ENCODE data around the gene TLX3.
"Not testable (repeated sequence)": the region's sequence is repeated elsewhere in the genome, so short reads cannot be mapped to it uniquely, and the experiment has no call there.

The TLX3 gene

GRCh38 chr5:171308453-171309275, at the start of gene TLX3:
TLX3 (plus strand) TSS chr5:171309248; CDS start chr5:171309366, 118 bp downstream.
- no peak for DNase-seq (ENCODE audit: low spot score)

GRCh38 chr5:171261361-171261760, 47.7 kb upstream of the TLX3 start:
- peak; percentile 13 for DNase-seq (ENCODE audit: low spot score)

DNA sequence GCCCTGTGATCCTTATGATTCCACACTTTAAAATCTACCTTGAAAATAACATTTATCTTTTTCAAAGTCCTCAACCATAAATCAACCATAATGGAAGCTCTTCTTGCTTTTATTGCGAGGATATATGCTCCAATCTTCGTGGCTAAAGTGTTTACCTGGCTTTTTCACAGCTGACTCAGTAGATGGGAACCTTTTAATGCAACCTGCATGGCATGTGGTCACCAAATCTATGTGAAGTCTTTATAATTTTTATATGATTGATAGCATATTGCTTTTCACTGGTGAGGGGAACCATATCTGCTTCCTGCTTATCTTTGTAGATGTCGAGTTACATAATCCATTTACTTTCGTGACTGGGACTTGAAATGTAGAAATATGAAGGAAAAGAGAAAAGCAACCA, 47.1 kb upstream of the TLX3 start:
- no peak for DNase-seq (ENCODE audit: low spot score)

- no peak for DNase-seq (ENCODE audit: low spot score)
These were observed 45.9 kb upstream of the TLX3 start for GRCh38 chr5:171263181-171263580.

GRCh38 chr5:171264843-171265242, 44.2 kb upstream of the TLX3 start:
- DNase-seq (ENCODE audit: low spot score), result no peak

DNA sequence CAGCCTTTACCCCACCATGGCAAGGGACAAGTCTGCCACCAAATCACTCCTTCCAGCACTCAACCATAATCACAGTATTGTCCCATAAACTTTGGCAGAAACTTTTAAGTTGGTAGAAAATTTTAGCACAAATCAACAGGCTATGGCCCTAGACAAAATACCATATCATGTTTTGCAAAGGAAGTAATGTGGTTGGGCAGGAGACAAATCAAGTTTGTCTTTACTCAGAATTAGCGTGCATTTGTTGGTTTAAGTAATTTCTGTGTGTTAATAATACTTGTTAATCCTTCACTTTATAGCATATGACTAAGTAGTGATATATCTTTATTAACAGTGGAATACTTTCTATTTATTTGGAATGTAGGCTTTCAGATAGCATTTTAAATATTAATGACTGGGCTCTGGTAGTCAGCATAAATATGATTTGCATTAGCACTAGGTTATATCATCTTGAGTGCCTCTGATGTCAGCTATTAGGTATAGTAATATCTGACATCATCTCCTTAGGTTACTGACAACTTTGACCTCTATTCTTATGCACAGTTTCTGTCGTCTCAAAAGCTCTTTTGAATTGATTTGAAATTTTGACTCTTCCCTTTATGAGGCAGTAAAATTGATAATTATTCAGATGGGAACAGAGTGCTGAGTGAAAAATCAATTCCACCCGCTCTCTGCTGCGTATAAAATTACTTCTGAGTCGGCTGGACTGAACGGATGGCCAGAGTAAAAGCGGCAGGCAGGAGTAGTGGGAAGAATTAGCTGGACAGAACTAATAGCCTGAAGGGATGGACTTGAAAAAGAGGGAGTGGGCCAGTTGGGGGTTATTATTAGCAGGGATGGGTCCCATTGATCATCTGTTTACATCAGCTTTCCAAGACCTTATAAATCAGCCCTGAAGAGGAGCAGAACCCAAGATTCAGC, 40.1 kb upstream of the TLX3 start:
- DNase-seq (ENCODE audit: low spot score), result no peak

GRCh38 chr5:171269717-171270116, 39.3 kb upstream of the TLX3 start:
- no peak for DNase-seq (ENCODE audit: low spot score)

- DNase-seq (ENCODE audit: low spot score), result no peak
These were observed 38.9 kb upstream of the TLX3 start for GRCh38 chr5:171270136-171270535.

- DNase-seq (ENCODE audit: low spot score), result no peak
These were observed 37.2 kb upstream of the TLX3 start for GRCh38 chr5:171271798-171272197.

GRCh38 chr5:171272996-171273970, 35.8 kb upstream of the TLX3 start:
- DNase-seq (ENCODE audit: low spot score), result no peak

DNA sequence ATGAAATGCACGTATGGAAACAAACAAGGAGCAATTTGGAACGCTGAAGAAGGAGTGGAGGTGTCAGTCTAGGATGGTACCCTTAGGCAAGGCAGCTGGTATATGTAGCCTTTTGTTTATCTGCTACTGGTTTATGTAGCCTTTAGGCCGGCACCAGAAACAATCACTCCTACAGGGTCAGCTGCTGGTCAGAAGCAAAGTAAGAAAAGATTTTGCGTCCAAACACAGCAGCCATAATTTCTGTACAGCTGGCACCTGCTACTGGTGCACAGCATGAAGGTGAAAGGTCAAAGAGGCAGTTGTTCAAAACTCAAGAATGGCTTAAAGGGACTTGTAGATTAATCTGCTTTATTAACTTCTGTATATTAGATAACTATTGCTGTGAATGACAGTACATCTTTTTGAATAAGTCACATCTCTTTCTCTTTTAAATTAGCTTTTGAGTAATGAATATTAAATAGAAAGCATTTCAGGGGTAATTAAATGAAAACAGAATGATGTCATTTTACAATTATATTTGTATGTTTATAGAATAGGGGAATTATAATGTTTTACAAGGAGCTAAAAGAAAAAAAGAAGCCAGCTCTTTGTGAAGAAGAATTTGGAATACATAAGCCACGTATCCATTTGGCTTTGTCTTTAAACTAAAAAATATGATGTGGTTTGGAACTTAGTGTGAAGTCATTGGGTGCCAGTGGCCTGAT, 33.1 kb upstream of the TLX3 start:
- DNase-seq (ENCODE audit: low spot score), result no peak

DNA sequence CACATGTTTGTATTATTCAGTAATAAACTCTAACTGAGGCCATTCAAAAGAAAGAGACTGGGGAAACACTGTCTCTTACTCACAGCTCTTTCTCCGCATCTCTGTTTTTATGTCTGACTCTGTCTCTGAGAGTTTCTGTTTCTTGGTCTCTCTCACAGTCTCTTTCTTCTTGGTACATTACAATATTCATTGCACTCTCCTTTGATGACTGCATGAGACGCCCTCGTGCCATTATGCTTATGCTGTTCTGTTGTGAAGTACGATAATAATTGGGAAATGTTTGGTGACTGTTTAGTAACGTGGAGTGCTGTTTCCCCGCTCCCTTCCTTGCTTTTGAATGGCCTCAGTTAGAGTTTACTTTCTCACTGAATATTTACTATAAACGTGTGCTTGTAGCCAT, 25.3 kb upstream of the TLX3 start:
- DNase-seq (ENCODE audit: low spot score), result no peak

GRCh38 chr5:171285465-171285864, 23.6 kb upstream of the TLX3 start:
- no peak for DNase-seq (ENCODE audit: low spot score)

GRCh38 chr5:171288066-171288465, 21.0 kb upstream of the TLX3 start:
- DNase-seq (ENCODE audit: low spot score), result no peak

DNA sequence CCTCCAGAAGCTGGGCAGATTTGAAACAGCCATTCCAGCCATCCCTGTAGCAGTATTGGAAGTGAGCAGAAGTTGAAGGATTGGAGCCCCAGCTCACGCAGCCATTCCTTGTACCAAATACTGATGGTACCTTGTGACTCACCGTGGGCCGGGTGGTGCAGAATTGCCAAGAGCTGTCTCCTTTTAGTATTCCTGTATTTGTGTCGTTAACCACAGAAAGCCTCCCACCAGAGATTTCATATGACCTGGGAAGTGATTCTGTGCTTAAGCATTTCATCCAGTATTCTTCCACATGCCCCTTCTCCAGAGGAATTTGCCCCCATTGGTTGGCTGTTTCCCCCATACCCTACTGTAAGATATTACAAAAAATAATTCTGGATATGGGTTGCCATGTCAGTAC, 17.7 kb upstream of the TLX3 start:
- DNase-seq (ENCODE audit: low spot score), result no peak

- DNase-seq (ENCODE audit: low spot score), result no peak
These were observed 13.7 kb upstream of the TLX3 start for GRCh38 chr5:171295299-171295698.

- no peak for DNase-seq (ENCODE audit: low spot score)
These were observed 13.2 kb upstream of the TLX3 start for GRCh38 chr5:171295801-171296200.

DNA sequence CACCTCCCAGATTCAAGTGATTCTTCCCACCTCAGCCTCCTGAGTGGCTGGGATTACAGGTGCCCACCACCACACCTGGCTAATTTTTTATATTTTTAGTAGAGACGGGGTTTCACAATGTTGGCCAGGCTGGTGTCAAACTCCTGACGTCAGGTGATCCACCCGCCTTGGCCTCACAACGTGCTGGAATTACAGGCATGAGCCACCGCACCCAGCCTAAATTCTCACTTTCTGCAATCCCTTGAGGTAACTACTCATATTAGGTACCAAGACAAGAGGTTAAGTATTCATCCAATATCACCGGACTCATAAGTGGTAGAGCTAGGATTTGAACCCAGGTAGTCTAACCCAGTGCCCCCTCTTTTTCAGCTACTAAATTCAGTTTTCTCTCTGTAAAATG, 11.1 kb upstream of the TLX3 start:
- not testable (repeated sequence) for DNase-seq (ENCODE audit: low spot score)

DNA sequence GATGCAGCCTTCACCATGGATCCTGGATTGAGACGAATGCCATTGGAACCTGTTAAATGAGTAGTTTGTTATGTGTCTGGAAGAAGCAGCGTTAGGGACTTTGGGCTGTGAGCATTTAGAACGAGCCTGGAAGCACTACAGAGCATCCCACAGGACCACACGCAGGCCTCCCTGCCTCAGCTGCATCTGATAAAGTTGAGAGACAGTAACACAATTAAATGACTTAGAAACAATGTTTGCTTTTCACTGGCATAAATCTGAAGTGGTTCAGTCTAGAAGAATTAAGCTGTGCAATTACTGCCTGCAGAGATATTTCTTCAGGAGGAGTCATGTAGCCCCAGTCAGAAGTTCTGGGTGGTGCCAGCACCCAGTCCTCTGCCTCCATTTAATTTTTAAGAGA, 9.8 kb upstream of the TLX3 start:
- DNase-seq (ENCODE audit: low spot score), result no peak

DNA sequence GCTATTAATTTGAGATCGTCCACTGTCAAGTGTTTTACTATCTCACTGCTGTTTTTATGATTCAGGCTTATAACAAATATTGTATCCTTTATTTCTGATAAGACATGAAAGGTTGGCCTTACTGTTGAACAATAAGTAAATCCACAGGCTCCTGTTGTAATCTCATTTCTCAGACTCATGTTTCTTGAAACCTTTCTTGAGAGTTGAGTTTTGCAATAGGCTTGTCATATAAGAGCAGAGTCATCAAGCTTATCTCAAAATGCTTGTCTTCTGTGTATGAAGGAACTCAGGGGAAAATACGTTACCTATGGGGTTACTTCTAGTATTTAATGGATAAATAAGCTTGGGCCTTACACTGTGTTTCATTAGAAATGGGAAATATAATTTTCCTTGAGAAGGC, 9.2 kb upstream of the TLX3 start:
- DNase-seq (ENCODE audit: low spot score), result no peak

GRCh38 chr5:171300358-171300757, 8.7 kb upstream of the TLX3 start:
- no peak for DNase-seq (ENCODE audit: low spot score)
